DMS153 treated with DMSO at 0.1 percent for 48 hours (cell line): ENCODE data around the gene FNDC3A.

Experiments used
- DNase-seq: peaks from one replicate; lab custom pipeline; 2025; ENCODE audit not compliant: unreplicated experiment; lab: John Stamatoyannopoulos, UW

Gene FNDC3A

DNA sequence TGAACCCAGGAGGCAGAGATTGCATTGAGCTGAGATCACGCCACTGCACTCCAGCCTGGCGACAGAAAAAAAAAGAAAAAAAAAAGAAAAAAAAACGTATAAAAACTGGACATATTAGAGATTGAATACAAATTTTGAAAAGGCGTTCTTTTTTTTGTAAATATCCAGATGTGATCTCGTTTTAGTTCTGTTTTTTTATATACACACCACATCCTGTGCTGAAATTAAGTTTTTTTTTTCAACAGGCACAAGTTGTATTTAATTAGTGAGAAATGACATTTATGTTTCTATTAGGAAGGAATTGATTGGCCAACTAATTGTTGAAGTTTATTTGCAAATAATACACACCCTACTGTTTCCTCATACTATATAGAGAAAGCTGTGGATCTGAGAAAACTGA is 275.6 kb downstream of the FNDC3A start:
- no peak for DNase-seq

DNA sequence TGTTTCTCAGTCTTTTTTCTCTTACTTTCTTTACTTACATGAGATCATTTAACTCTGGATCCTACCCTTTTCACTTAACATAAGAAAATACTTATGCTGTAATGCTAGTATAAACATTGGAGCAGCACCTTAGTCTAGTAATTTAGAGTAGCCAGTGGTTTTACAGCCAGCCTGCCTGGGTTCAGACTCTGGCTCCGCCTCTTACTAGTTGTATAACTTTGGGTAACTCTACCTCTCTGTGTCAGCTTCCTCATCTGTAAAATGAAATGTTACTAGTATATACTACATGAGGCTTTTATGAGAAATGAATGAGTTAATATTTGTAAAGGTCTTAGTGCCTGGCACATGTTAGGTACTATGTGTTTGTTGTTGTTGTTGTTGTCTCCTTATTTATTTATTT is 277.6 kb downstream of the FNDC3A start:
- no peak for DNase-seq

DNA sequence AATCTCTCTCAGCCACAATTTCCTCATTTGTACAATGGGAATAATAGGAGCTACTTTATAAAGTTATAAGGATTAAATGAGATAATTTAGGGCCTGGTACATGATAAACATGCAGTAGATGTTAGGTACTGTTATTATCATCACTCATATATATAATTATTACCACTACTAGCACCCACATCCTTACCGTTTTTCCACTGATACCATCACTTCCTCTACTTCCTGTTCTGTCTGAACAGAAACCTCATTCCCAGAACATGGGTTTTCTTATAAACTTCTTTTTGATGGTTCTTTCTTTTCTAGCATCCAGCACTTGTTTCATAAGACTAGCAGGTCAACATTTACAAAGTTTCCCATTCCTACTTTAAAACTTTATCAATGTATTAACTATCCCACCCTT is 278.3 kb downstream of the FNDC3A start:
- DNase-seq = no peak

DNA sequence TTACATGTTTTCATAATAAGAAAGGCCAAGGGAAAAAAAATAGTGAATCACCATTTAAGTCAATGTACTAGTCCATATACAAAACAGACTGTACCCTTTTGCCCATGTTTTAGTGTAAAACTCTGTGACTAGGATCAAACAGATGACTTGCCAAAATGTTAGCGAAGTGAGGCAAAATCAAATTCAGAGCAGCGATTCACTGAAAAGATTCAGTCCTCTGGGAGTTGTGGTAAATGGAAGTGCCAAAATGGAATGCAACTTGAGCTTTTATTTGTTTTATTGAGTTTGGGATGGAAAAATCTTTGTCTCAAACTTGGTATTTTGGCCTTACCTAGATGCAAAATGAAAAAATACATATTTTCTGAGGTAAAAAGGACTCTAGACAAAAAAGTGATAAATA is 281.1 kb downstream of the FNDC3A start:
- no peak for DNase-seq

DNA sequence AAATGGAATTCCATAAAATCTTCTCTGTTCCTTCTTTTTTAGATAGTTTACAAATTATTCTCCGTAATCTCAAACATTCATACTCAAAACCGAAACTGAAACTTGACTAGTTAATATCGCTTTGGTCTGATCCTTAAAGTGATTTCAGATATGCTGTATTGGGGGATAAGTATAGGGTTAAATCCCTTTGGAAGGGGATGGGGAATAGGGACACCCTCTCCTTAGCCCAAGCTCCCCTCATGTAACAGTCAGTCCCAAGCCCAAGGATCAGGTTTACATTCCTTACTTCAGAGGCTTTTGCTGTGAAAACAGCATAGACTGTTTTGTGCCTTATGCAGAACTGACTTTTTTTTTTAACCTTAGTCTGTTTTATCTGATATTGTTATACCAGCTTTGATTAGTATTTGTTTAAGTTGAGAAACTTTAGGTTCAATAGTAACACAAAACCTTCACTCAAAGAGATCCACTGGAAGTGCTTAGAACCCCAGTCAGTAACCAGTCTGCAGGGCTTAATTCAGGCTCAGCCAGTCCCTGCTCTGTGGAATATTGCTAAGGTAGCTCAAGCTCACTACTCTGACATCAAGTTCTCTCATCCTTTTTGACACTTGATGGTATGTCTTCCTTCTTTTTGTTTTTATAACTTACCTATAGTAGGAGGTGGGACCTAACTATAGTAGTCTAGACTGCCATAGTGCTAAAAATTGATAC is 282.5 kb downstream of the FNDC3A start:
- DNase-seq = no peak
